Metanephros (tissue), 1 donor: ENCODE measurements around the gene SLC5A2. TPM values are rescaled to one million over a fixed set of nuclear protein-coding genes. Genes with fewer than 3 reads are reported as not detected.

Experiments used
- total RNA-seq: library from RNA; depleted of rRNA; stranded (reverse); fragments of >200 nt; gene quantifications from one replicate; pipeline ENCODE4 v1.2.3, GENCODE V29; 2014

SLC5A2 gene
- total RNA-seq, result 53.8 TPM

GRCh38 chr16:31483081-31483480, at the start of gene SLC5A2:
Gene SLC5A2, plus strand, starts transcription at chr16:31483123. Its CDS starts 14 bp downstream, at chr16:31483137.

GRCh38 chr16:31458844-31459686, 23.9 kb upstream of the SLC5A2 start, which contains the start of gene ARMC5:
Gene ARMC5, plus strand, starts transcription at chr16:31459501. Its CDS starts 24 bp downstream, at chr16:31459525.

GRCh38 chr16:31471875-31472708, 10.8 kb upstream of the SLC5A2 start, which contains the start of gene TGFB1I1:
Gene TGFB1I1, plus strand, starts transcription at chr16:31472152. Its CDS starts 37 bp downstream, at chr16:31472189.

GRCh38 chr16:31507929-31508705, 25.2 kb downstream of the SLC5A2 start, which contains the start of gene RUSF1:
Gene RUSF1, minus strand, starts transcription at chr16:31508391. Its CDS starts 18 bp downstream, at chr16:31508373.

GRCh38 chr16:31527734-31528274, 44.9 kb downstream of the SLC5A2 start, which contains the start of gene AHSP:
Gene AHSP, plus strand, starts transcription at chr16:31527900. Its CDS starts 240 bp downstream, at chr16:31528140.

Other genes starting within 250 kb of the SLC5A2 start
- gene ITGAM, start 223.1 kb upstream of the SLC5A2 start, total RNA-seq, result 10.9 TPM
- gene ITGAX, start 127.9 kb upstream of the SLC5A2 start, total RNA-seq, result 9.5 TPM
- 0.18 TPM for gene ITGAD, start 89.8 kb upstream of the SLC5A2 start, total RNA-seq
- 57.8 TPM for gene COX6A2, start 54.8 kb upstream of the SLC5A2 start, total RNA-seq
- 3.0 TPM for gene ZNF843, start 40.3 kb upstream of the SLC5A2 start, total RNA-seq
- gene ARMC5, start 23.6 kb upstream of the SLC5A2 start, total RNA-seq, result 15.4 TPM
- 47.1 TPM for gene TGFB1I1, start 11.0 kb upstream of the SLC5A2 start, total RNA-seq
- gene RUSF1, start 25.3 kb downstream of the SLC5A2 start, total RNA-seq, result 83.9 TPM
- gene AHSP, start 44.8 kb downstream of the SLC5A2 start, total RNA-seq, result 80.2 TPM